GM12801 (cell line): Measurements from ENCODE around the gene MFAP1.

ENCODE experiments used
- TF ChIP-seq, protein P1 (sequence below): IDR thresholded peaks from one replicate; pipeline ENCODE4 v1.5.1; 2011; ENCODE audit warnings: control low read depth; ENCODE audit not compliant: insufficient read length; ENCODE audit errors: extremely low read depth

The MFAP1 gene

DNA sequence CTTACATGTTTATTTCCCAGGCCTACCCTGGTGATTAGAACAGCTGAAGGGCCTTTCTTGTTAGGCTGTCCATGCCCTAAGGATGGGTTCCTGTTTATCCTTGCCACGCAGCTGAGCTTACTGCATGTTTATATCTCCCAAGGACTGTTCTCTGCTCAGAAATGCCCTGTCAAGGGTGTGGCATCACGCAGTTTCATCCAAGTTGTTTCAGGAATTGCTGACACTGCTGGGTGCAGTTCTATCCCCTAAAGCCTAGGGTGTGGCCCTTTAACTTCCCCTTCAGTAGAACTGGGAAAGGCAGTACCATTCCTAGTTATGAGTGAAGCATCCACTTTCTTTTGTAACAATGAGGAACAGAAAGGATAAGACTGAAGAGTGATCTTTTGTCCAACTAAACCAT lies 52.7 kb downstream of the MFAP1 start:
- TF ChIP-seq, protein P1, sequence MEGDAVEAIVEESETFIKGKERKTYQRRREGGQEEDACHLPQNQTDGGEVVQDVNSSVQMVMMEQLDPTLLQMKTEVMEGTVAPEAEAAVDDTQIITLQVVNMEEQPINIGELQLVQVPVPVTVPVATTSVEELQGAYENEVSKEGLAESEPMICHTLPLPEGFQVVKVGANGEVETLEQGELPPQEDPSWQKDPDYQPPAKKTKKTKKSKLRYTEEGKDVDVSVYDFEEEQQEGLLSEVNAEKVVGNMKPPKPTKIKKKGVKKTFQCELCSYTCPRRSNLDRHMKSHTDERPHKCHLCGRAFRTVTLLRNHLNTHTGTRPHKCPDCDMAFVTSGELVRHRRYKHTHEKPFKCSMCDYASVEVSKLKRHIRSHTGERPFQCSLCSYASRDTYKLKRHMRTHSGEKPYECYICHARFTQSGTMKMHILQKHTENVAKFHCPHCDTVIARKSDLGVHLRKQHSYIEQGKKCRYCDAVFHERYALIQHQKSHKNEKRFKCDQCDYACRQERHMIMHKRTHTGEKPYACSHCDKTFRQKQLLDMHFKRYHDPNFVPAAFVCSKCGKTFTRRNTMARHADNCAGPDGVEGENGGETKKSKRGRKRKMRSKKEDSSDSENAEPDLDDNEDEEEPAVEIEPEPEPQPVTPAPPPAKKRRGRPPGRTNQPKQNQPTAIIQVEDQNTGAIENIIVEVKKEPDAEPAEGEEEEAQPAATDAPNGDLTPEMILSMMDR = no peak

DNA sequence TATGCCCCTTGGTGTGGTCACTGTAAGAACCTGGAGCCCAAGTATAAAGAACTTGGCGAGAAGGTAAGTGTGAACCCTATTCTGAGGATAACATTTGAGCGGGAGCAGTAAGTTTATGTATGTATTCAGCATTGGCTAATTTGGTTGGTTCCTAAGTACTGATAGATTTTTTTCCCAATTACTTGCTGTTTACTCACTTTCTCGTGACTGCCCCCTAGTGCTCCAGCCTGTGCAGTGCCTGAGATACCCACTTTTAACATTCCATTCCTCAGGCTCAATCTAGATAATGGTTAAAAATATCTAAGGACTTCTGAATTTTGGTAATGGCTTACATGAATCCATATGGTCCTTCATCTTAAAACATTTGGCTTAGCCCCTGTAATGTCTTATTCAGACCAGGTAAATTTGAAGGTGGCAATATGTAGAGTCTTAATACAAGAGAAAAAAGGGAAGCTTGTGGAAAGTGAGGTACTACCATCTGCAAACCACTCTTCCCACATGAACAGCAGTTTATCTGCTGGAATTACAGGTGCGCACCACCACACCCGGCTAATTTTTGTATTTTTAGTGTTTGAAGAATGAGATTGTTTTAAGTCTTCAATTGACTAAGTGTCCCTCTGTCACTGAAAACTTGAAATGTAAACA lies 54.8 kb downstream of the MFAP1 start:
- TF ChIP-seq, protein P1 = no peak

DNA sequence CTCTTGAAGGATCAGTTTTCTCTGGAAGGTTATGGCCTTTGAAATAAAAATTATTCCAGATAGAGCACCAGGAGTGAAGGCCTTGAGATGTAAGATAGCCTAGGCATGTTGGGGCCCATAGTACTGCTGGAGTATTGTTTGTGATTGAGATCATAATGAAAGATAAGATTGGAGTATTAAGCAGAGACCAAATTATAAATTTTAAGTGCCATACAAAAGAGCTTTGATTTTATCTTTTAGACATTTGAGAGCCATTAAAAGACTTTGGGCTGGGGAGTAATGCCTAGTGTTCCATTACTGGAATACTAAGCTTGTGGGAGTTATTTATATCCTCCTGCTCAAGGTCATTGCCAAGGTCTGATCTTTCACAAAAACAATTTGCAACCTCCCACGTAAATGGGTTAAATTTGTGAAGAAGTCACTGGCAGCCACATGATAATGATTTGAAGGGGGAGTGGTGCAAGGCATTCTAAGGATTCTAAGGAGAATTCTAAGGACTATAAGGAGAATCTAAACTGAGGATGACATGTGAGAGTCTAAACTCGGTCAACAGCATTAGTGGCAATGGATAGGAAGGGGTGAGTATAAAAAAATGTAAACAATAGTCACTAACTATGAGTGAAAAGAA lies 60.6 kb downstream of the MFAP1 start:
- TF ChIP-seq, protein P1 = no peak

DNA sequence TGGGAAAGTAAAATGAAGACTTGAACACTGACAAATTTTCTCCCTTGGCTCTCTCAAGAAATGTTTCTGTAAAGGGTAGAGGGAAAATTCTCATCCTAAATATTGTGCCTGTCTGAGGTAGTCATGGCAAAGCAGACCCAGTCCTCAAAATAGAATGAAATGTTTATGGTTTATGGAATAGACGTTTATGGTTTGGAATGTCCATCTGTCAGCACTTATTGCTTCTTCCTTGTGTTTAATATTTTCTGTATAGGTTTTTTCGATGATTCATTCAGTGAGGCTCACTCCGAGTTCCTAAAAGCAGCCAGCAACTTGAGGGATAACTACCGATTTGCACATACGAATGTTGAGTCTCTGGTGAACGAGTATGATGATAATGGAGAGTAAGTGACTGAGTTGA lies 61.7 kb downstream of the MFAP1 start:
- TF ChIP-seq, protein P1 = no peak
